GM12878 (cell line): Measurements from ENCODE around the gene CLEC16A. TPM values are rescaled to one million over a fixed set of nuclear protein-coding genes. Genes with fewer than 3 reads are reported as not detected.
A peak's percentile ranks its signal among the peaks of the same experiment; 100 is the strongest.

Source experiments
- BCL3 ChIP-seq: IDR thresholded peaks from 2 replicates; pipeline ENCODE4 v1.6.1; 2011; ENCODE audit warnings: borderline replicate concordance, low read depth, mild to moderate bottlenecking, moderate library complexity, low read length; ENCODE audit not compliant: insufficient read depth, poor library complexity, severe bottlenecking
- CEBPZ ChIP-seq: fragments of 150-350 bp; IDR thresholded peaks from 2 replicates; pipeline ENCODE4 v1.6.1; 2016; ENCODE audit warnings: low read depth, low read length
- E4F1 ChIP-seq: fragments of 450-650 bp; IDR thresholded peaks from 2 replicates; pipeline ENCODE4 v1.6.1; 2018; ENCODE audit warnings: borderline replicate concordance, mild to moderate bottlenecking; ENCODE audit not compliant: partially characterized antibody
- ESRRA ChIP-seq: IDR thresholded peaks from 2 replicates; pipeline ENCODE4 v1.6.1; 2012; ENCODE audit warnings: mild to moderate bottlenecking, low read length, improper control_type of control experiment
- EZH2 ChIP-seq: IDR thresholded peaks from 2 replicates; pipeline ENCODE4 v1.6.1; 2012; ENCODE audit warnings: low read depth, mild to moderate bottlenecking, control low read depth, inconsistent platforms, low read length, borderline replicate concordance; ENCODE audit not compliant: control insufficient read depth
- IRF3 ChIP-seq: fragments of 450-650 bp; IDR thresholded peaks from 2 replicates; pipeline ENCODE4 v1.6.1; 2014; ENCODE audit warnings: mild to moderate bottlenecking
- IRF4 ChIP-seq: IDR thresholded peaks from 2 replicates; pipeline ENCODE4 v1.6.1; 2011; ENCODE audit warnings: low read depth, low read length
- IRF5 ChIP-seq: fragments of 450-650 bp; IDR thresholded peaks from 2 replicates; pipeline ENCODE4 v1.6.1; 2017; ENCODE audit warnings: borderline replicate concordance
- RAD51 ChIP-seq: fragments of 450-650 bp; IDR thresholded peaks from 2 replicates; pipeline ENCODE4 v1.6.1; 2016; ENCODE audit warnings: moderate library complexity, mild to moderate bottlenecking, inconsistent platforms
- RB1 ChIP-seq: fragments of 450-650 bp; formaldehyde crosslinking; IDR thresholded peaks from 2 replicates; pipeline ENCODE4 v1.6.1; 2017; ENCODE audit warnings: mild to moderate bottlenecking, borderline replicate concordance
- SP1 ChIP-seq: IDR thresholded peaks from one replicate; pipeline ENCODE4 v1.6.1; 2011; ENCODE audit warnings: low read depth, low read length
- SPI1 ChIP-seq: IDR thresholded peaks from 2 replicates; pipeline ENCODE4 v1.6.1; 2011; ENCODE audit warnings: low read depth, mild to moderate bottlenecking, low read length, moderate library complexity, borderline replicate concordance; ENCODE audit not compliant: insufficient read depth
- STAT1 ChIP-seq: fragments of 450-650 bp; conservative IDR thresholded peaks from 2 replicates; pipeline ENCODE4 v1.6.1; 2014; ENCODE audit warnings: antibody characterized with exemption, mild to moderate bottlenecking
- TBL1XR1 ChIP-seq: IDR thresholded peaks from 2 replicates; pipeline ENCODE4 v1.6.1; 2012; ENCODE audit warnings: low read depth, low read length, improper control_type of control experiment
- YBX1 ChIP-seq: fragments of 450-650 bp; IDR thresholded peaks from 2 replicates; pipeline ENCODE4 v1.6.1; 2016; ENCODE audit warnings: antibody characterized with exemption
- ZNF217 ChIP-seq: fragments of 450-650 bp; IDR thresholded peaks from 2 replicates; pipeline ENCODE4 v1.6.1; 2017; ENCODE audit warnings: antibody characterized with exemption, mild to moderate bottlenecking
- polyA plus RNA-seq, 11 experiments: library from polyadenylated mRNA; depleted of rRNA in 4 of 11; unstranded in 6 of 11; stranded (reverse) in 5 of 11; fragments of >200 nt; fragmentation: Nextera tagmentation in 4 of 11; fragmentation: Illumina TruSeq in 1 of 11; extraction: Ambion mirVana in 4 of 11; extraction: Trizol in 1 of 11; gene quantifications; 1 replicate in 1 of 11; 2 replicates in 10 of 11; pipeline versions ENCODE4 v1.2.1 to v1.2.3, GENCODE V29; 2011 to 2016; ENCODE audit warnings: inconsistent platforms in 2 of 11, missing spikeins in 2 of 11, low read depth in 1 of 11
- total RNA-seq, 4 experiments: library from RNA; depleted of rRNA in 3 of 4; stranded (reverse); fragments of >200 nt in 3 of 4; fragmentation: Illumina TruSeq in 1 of 4; extraction: Trizol in 1 of 4; gene quantifications; 2 replicates each; pipeline versions ENCODE4 v1.2.1 to v1.2.3, GENCODE V29; 2013 to 2021

The CLEC16A gene
- total and polyA plus RNA-seq, 10 of the 15 experiments (the other 5 are each of a cell fraction or from before 2014, with no cell fraction given) = 1.5 to 28.8 (median 19.2) TPM

- TF ChIP-seq IRF5 (no peak), IRF4 (no peak), RAD51 (no peak), RB1 (no peak), TBL1XR1 (no peak), SP1 (no peak), E4F1 (no peak), IRF3 (no peak), SPI1 (peak; percentile 75), BCL3 (no peak), YBX1 (no peak), CEBPZ (no peak), ZNF217 (no peak), EZH2 (no peak), ESRRA (no peak), STAT1 (no peak)
These were observed 149.9 kb downstream of the CLEC16A start (continued) for GRCh38 chr16:11094075-11094856.
